ENCODE data around the gene ZNF524.

DNA sequence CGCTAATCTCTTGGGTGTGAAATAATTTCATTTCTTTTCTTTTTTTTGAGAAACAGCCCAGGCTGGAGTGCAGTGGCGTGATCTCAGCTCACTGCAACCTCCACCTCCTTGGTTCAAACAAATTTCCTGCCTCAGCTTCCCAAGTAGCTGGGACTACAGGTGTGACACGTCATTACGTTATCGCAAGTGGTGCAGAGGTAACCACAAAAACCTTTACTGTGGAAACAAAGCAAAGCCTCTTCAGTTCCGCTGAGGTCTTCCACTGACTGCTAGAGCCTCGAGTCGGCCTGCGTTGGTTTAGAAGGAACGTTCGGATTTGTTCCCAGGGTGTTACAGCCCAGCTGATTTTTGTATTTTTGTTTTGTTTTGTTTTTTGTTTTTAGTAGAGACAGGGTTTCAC, 26.3 kb downstream of the ZNF524 start:
- TF ChIP-seq EZH2phosphoT487 (IDR thresholded peaks at IDR 0.05; ENCODE audit: insufficient read depth, low read depth) (no peak), EZH2 (IDR thresholded peaks at IDR 0.05; ENCODE audit: insufficient read depth, poor library complexity, severe bottlenecking) (no peak)

Measured in GM23248 (cell line).